Mesenchymal stem cell (in vitro differentiated cells and primary cell): ENCODE results near the gene TBCA.
A peak's percentile ranks its signal among the peaks of the same experiment; 100 is the strongest.

ENCODE experiments used
- DNase-seq: peaks from one replicate; pipeline ENCODE4 v3.0.0-alpha.2; 2013
- H2AFZ ChIP-seq: one replicate; pipeline ENCODE4 v1.6.1; 2013; ENCODE audit warnings: low read depth, mild to moderate bottlenecking, control low read depth, inconsistent platforms, low read length, moderate library complexity
- H2AK5ac ChIP-seq: 2 replicates; pipeline ENCODE4 v1.6.1; 2013; ENCODE audit warnings: low read length, moderate library complexity, mild to moderate bottlenecking, inconsistent platforms; ENCODE audit not compliant: severe bottlenecking
- H2BK120ac ChIP-seq: one replicate; pipeline ENCODE4 v1.6.1; 2013; ENCODE audit warnings: low read depth, mild to moderate bottlenecking, inconsistent platforms, low read length, moderate library complexity
- H2BK12ac ChIP-seq, 2 experiments: one replicate each; pipeline ENCODE4 v1.6.1; 2013; ENCODE audit warnings: inconsistent platforms in 2 of 2, low read length in 2 of 2, mild to moderate bottlenecking in 2 of 2, moderate library complexity in 2 of 2, control low read depth in 1 of 2
- H2BK15ac ChIP-seq: one replicate; pipeline ENCODE4 v1.6.1; 2013; ENCODE audit warnings: mild to moderate bottlenecking, low read depth, inconsistent platforms; ENCODE audit not compliant: poor library complexity, severe bottlenecking
- H2BK5ac ChIP-seq: 2 replicates; pipeline ENCODE4 v1.6.1; 2013; ENCODE audit warnings: low read depth, mild to moderate bottlenecking, low read length, control low read depth, inconsistent platforms; ENCODE audit not compliant: poor library complexity, severe bottlenecking
- H3K14ac ChIP-seq, 2 experiments: one replicate each; pipeline ENCODE4 v1.6.1; 2013; ENCODE audit warnings: inconsistent platforms in 2 of 2, low read length in 2 of 2, control low read depth in 1 of 2, mild to moderate bottlenecking in 1 of 2, moderate library complexity in 1 of 2
- H3K18ac ChIP-seq, 2 experiments: one replicate each; pipeline ENCODE4 v1.6.1; 2013; ENCODE audit warnings: inconsistent platforms in 2 of 2, low read length in 2 of 2, control low read depth in 1 of 2, low read depth in 1 of 2, mild to moderate bottlenecking in 1 of 2
- H3K23ac ChIP-seq, 2 experiments: one replicate each; pipeline ENCODE4 v1.6.1; 2013; ENCODE audit warnings: inconsistent platforms in 2 of 2, low read length in 2 of 2, mild to moderate bottlenecking in 2 of 2, moderate library complexity in 2 of 2, control low read depth in 1 of 2
- H3K27ac ChIP-seq: 2 replicates; pipeline ENCODE4 v1.5.1; 2013; ENCODE audit warnings: mild to moderate bottlenecking, moderate library complexity, low read length, control low read depth, inconsistent platforms; ENCODE audit not compliant: poor library complexity, severe bottlenecking
- H3K27me3 ChIP-seq, 2 experiments: 2 replicates each; pipeline versions ENCODE4 v1.6.1 to v1.7.0; 2013; ENCODE audit warnings: low read length in 2 of 2, mild to moderate bottlenecking in 2 of 2, moderate library complexity in 2 of 2, control low read depth in 1 of 2, inconsistent platforms in 1 of 2; ENCODE audit not compliant: control insufficient read depth in 1 of 2, insufficient read depth in 1 of 2
- H3K36me3 ChIP-seq, 2 experiments: 2 replicates each; pipeline versions ENCODE4 v1.6.1 to v1.7.0; 2013; ENCODE audit warnings: low read length in 2 of 2, control low read depth in 1 of 2, inconsistent platforms in 1 of 2, low read depth in 1 of 2, mild to moderate bottlenecking in 1 of 2; ENCODE audit not compliant: insufficient read depth in 2 of 2, control insufficient read depth in 1 of 2
- H3K4ac ChIP-seq, 2 experiments: one replicate each; pipeline ENCODE4 v1.6.1; 2013; ENCODE audit warnings: inconsistent platforms in 2 of 2, low read length in 2 of 2, mild to moderate bottlenecking in 2 of 2, moderate library complexity in 2 of 2, control low read depth in 1 of 2, low read depth in 1 of 2
- H3K4me1 ChIP-seq: 2 replicates; pipeline ENCODE4 v1.6.1; 2013; ENCODE audit warnings: low read depth, low read length, control low read depth; ENCODE audit not compliant: control insufficient read depth, insufficient read depth
- H3K4me2 ChIP-seq: 2 replicates; pipeline ENCODE4 v1.6.1; 2013; ENCODE audit warnings: low read length, mild to moderate bottlenecking, inconsistent platforms; ENCODE audit not compliant: poor library complexity, severe bottlenecking
- H3K4me3 ChIP-seq, 2 experiments: 2 replicates each; pipeline versions ENCODE4 v1.5.1 to v1.7.0; 2013; ENCODE audit warnings: low read length in 2 of 2, mild to moderate bottlenecking in 2 of 2, control low read depth in 1 of 2, low read depth in 1 of 2; ENCODE audit not compliant: insufficient read depth in 1 of 2
- H3K79me1 ChIP-seq: replicated peaks from 2 replicates; pipeline ENCODE4 v1.6.1; 2013; ENCODE audit warnings: mild to moderate bottlenecking, control low read depth, low read length, inconsistent platforms; ENCODE audit not compliant: poor library complexity, severe bottlenecking
- H3K9ac ChIP-seq: 2 replicates; pipeline ENCODE4 v1.7.0; 2013; ENCODE audit warnings: mild to moderate bottlenecking, low read length, moderate library complexity
- H3K9me3 ChIP-seq: 2 replicates; pipeline ENCODE4 v1.7.0; 2013; ENCODE audit warnings: mild to moderate bottlenecking, low read length; ENCODE audit not compliant: control insufficient read depth
- H4K8ac ChIP-seq: one replicate; pipeline ENCODE4 v1.6.1; 2013; ENCODE audit warnings: inconsistent platforms, mild to moderate bottlenecking, low read length, moderate library complexity
- H4K91ac ChIP-seq: one replicate; pipeline ENCODE4 v1.6.1; 2013; ENCODE audit warnings: mild to moderate bottlenecking, low read length, inconsistent platforms
- WGBS: methylation state at CpG from one replicate; pipeline ENCODE4 v1.1.7; 2013; ENCODE audit warnings: mixed read lengths; 5-methylcytosine and 5-hydroxymethylcytosine counted together

The TBCA gene

GRCh38 chr5:77784735-77785134 is 8.6 kb upstream of the TBCA start:
- H2AK5ac ChIP-seq, result no peak overlapping the region
- H3K4me2 ChIP-seq, result no peak overlapping the region
- H2BK12ac ChIP-seq, result no peak overlapping the region
- no peak overlapping the region for H2AFZ ChIP-seq
- H4K91ac ChIP-seq, result no peak overlapping the region
- no peak overlapping the region for H3K23ac ChIP-seq
- H3K4me3 ChIP-seq, result no peak overlapping the region
- H3K4ac ChIP-seq, result no peak overlapping the region
- no peaks in the 10 kb centered on the region for H3K9me3 ChIP-seq
- no peak overlapping the region for H2BK15ac ChIP-seq
- WGBS, result 94% methylated on average over 21 of the region's 21 CpGs
- DNase-seq, result no peak
- H3K36me3 ChIP-seq, result no peaks in the 10 kb centered on the region
- no peak overlapping the region for H4K8ac ChIP-seq
- H3K18ac ChIP-seq, result no peak overlapping the region
- no peaks in the 10 kb centered on the region for H3K27me3 ChIP-seq
- peaks cover 2% of the 10 kb centered on the region for H3K4me1 ChIP-seq
- H3K9ac ChIP-seq, result no peak overlapping the region
- no peak overlapping the region for H3K27ac ChIP-seq
- no peak overlapping the region for H3K14ac ChIP-seq
- H2BK120ac ChIP-seq, result no peak overlapping the region
- H3K79me1 ChIP-seq, result no peaks in the 10 kb centered on the region
- no peak overlapping the region for H2BK5ac ChIP-seq

GRCh38 chr5:77781076-77781475 is 4.9 kb upstream of the TBCA start:
- H2BK120ac ChIP-seq, result no peak overlapping the region
- H3K9me3 ChIP-seq, result no peaks in the 10 kb centered on the region
- WGBS, result 100% methylated on average over 1 of the region's 1 CpG

GRCh38 chr5:77778881-77779438 is 2.8 kb upstream of the TBCA start:
- Histone ChIP-seq H2BK120ac (no peak overlapping the region), H3K27ac (no peak overlapping the region), H2AK5ac (no peak overlapping the region), H2AFZ (no peak overlapping the region), H3K9ac (no peak overlapping the region), H3K36me3 (peaks cover 0 to under 1% of the 10 kb centered on the region in 2 experiments), H3K27me3 (no peaks in the 10 kb centered on the region), H3K4me1 (peaks cover 2% of the 10 kb centered on the region), H3K4me3 (no peak overlapping the region), H3K14ac (no peak overlapping the region), H2BK5ac (no peak overlapping the region), H4K8ac (no peak overlapping the region), H3K18ac (no peak overlapping the region), H4K91ac (no peak overlapping the region), H2BK15ac (no peak overlapping the region), H3K4me2 (no peak overlapping the region), H3K9me3 (no peaks in the 10 kb centered on the region), H3K79me1 (no peaks in the 10 kb centered on the region), H3K4ac (no peak overlapping the region), H2BK12ac (no peak overlapping the region), H3K23ac (no peak overlapping the region)
- 88% methylated on average over 2 of the region's 2 CpGs for WGBS
- DNase-seq, result no peak

More at GRCh38 chr5:77781076-77781475, 4.9 kb upstream of the TBCA start:
- Histone ChIP-seq H3K14ac (no peak overlapping the region), H4K91ac (no peak overlapping the region), H3K27ac (no peak overlapping the region), H3K18ac (no peak overlapping the region), H4K8ac (no peak overlapping the region), H3K4ac (no peak overlapping the region), H3K36me3 (no peaks in the 10 kb centered on the region), H3K4me3 (no peak overlapping the region), H2BK12ac (no peak overlapping the region), H3K23ac (peak overlapping the region in 1 of 2 experiments; percentile 28), H3K4me2 (no peak overlapping the region), H3K9ac (no peak overlapping the region), H3K79me1 (no peaks in the 10 kb centered on the region), H3K27me3 (no peaks in the 10 kb centered on the region), H2BK15ac (no peak overlapping the region), H3K4me1 (peaks cover 2% of the 10 kb centered on the region), H2AK5ac (no peak overlapping the region), H2AFZ (no peak overlapping the region), H2BK5ac (no peak overlapping the region)
- DNase-seq, result no peak

- no peak for DNase-seq
- peaks cover 2% of the 10 kb centered on the region for H3K4me1 ChIP-seq
- no peak overlapping the region for H3K27ac ChIP-seq
- H2BK15ac ChIP-seq, result no peak overlapping the region
- no peaks in the 10 kb centered on the region for H3K79me1 ChIP-seq
- H2BK120ac ChIP-seq, result no peak overlapping the region
- peaks cover 0 to 6% of the 10 kb centered on the region in 2 experiments for H3K36me3 ChIP-seq
- no peaks in the 10 kb centered on the region for H3K27me3 ChIP-seq
- no peak overlapping the region for H3K4ac ChIP-seq
- no peak overlapping the region for H3K18ac ChIP-seq
- H3K4me3 ChIP-seq, result no peak overlapping the region
- no peak overlapping the region for H2AK5ac ChIP-seq
- no peak overlapping the region for H3K23ac ChIP-seq
- H3K9me3 ChIP-seq, result no peaks in the 10 kb centered on the region
- H3K4me2 ChIP-seq, result no peak overlapping the region
- no peak overlapping the region for H4K91ac ChIP-seq
- 100% methylated on average over 1 of the region's 2 CpGs for WGBS
- H3K9ac ChIP-seq, result no peak overlapping the region
- H4K8ac ChIP-seq, result no peak overlapping the region
- H2BK12ac ChIP-seq, result no peak overlapping the region
- peak overlapping the region in 1 of 2 experiments; percentile 21 for H3K14ac ChIP-seq
- H2AFZ ChIP-seq, result no peak overlapping the region
- no peak overlapping the region for H2BK5ac ChIP-seq
These were observed 2.3 kb upstream of the TBCA start for GRCh38 chr5:77778398-77778797.
